ENCODE measurements around the gene ORC3. TPM values are rescaled to one million over a fixed set of nuclear protein-coding genes. Genes with fewer than 3 reads are reported as not detected.

ORC3 gene
- polyA plus RNA-seq, 1 donor (not counting 4 experiments of a cell fraction or from before 2014, with no cell fraction given): 37.4 TPM

DNA sequence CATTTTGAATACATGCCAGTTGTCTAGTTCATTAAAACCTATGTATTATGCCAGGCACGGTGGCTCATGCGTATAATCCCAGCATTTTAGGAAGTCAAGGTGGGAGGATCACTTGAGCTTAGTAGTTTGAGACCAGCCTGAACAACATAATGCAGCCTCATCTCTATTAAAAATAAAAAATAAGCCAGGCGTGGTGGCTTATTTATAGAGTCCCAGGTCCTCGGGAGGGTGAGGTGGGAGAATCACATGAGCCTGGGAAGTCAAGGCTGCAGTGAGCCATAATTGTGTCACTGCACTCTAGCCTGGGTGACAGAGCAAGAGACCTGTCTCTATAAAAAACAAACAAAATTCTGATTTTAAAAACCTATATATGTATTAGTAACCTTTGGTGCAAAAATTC, 27.5 kb downstream of the ORC3 start:
- no peak overlapping the region for H3K9ac ChIP-seq (ENCODE audit: control insufficient read depth, extremely low read depth, insufficient read depth, low read length)
- no peak overlapping the region for H3K4me3 ChIP-seq (ENCODE audit: control insufficient read depth in 2 of 3, extremely low read depth in 1 of 3, insufficient read depth in 2 of 3, low read depth in 1 of 3, low read length in 3 of 3)
- H2AFZ ChIP-seq (ENCODE audit: control insufficient read depth, low read length): no peak overlapping the region
- H3K36me3 ChIP-seq (ENCODE audit: control insufficient read depth in 2 of 2, extremely low read depth in 1 of 2, insufficient read depth in 2 of 2, low read length in 2 of 2): peaks cover 0 to 7% of the 10 kb centered on the region in 2 experiments
- FAIRE-seq: no peak
- no peaks in the 10 kb centered on the region for H3K4me1 ChIP-seq (ENCODE audit: control insufficient read depth, extremely low read depth, insufficient read depth, low read length)
- dilution Hi-C loops (cut with MboI; ENCODE audit: extremely low pct_ligation_motif_present, low sequenced_read_pairs): no loop called here
- no peaks in the 10 kb centered on the region for H3K9me3 ChIP-seq (ENCODE audit: control insufficient read depth, low read depth, low read length)
- no peak for DNase-seq (ENCODE audit: low read depth, low spot score)
- no peaks in the 10 kb centered on the region for H3K27me3 ChIP-seq (ENCODE audit: control insufficient read depth, extremely low read depth, insufficient read depth, low read length)
- TF ChIP-seq, protein P1, sequence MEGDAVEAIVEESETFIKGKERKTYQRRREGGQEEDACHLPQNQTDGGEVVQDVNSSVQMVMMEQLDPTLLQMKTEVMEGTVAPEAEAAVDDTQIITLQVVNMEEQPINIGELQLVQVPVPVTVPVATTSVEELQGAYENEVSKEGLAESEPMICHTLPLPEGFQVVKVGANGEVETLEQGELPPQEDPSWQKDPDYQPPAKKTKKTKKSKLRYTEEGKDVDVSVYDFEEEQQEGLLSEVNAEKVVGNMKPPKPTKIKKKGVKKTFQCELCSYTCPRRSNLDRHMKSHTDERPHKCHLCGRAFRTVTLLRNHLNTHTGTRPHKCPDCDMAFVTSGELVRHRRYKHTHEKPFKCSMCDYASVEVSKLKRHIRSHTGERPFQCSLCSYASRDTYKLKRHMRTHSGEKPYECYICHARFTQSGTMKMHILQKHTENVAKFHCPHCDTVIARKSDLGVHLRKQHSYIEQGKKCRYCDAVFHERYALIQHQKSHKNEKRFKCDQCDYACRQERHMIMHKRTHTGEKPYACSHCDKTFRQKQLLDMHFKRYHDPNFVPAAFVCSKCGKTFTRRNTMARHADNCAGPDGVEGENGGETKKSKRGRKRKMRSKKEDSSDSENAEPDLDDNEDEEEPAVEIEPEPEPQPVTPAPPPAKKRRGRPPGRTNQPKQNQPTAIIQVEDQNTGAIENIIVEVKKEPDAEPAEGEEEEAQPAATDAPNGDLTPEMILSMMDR (optimal IDR thresholded peaks at IDR 0.05 in 1 of 3, IDR thresholded peaks at IDR 0.05 in 1 of 3, conservative IDR thresholded peaks at IDR 0.05 in 1 of 3; ENCODE audit: extremely low read depth in 1 of 3, insufficient read depth in 2 of 3, low read length in 3 of 3): no peak
- no peak for TF ChIP-seq EZH2 (IDR thresholded peaks at IDR 0.05; ENCODE audit: low read length)
- H3K9me1 ChIP-seq (ENCODE audit: control insufficient read depth, extremely low read depth, insufficient read depth, low read length): no peaks in the 10 kb centered on the region
- H3K79me2 ChIP-seq (ENCODE audit: control insufficient read depth, insufficient read depth, low read length): no peaks in the 10 kb centered on the region
- no peaks in the 10 kb centered on the region for H4K20me1 ChIP-seq (ENCODE audit: control insufficient read depth, extremely low read depth, insufficient read depth, low read length)
- H3K27ac ChIP-seq (ENCODE audit: control insufficient read depth, insufficient read depth, low read length): no peak overlapping the region
- H3K4me2 ChIP-seq (ENCODE audit: control insufficient read depth, extremely low read depth, insufficient read depth, low read depth, low read length): no peak overlapping the region

DNA sequence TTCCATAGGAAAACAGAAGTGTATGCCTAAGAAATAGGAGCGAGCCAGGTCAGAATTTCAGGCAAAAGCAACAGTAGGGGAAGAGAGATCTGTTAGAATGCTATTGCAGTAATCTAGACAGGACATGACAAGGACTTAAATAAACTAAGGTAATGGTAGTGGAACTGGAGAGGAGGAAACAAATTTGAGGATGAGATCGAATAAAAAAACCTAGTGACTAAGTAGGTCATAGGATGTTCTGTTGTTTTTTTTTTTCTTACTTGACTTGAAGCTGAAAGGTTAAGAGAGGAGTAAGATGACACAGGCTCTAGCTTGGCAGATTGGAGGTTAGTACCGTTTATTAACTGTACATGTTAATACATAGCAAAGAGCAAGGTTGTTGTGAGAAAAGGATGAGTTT, 28.6 kb downstream of the ORC3 start:
- DNase-seq (ENCODE audit: low read depth, low spot score): no peak
- Histone ChIP-seq H3K9me3 (ENCODE audit: control insufficient read depth, low read depth, low read length) (no peaks in the 10 kb centered on the region), H3K79me2 (ENCODE audit: control insufficient read depth, insufficient read depth, low read length) (no peaks in the 10 kb centered on the region), H3K9me1 (ENCODE audit: control insufficient read depth, extremely low read depth, insufficient read depth, low read length) (no peaks in the 10 kb centered on the region), H3K4me3 (ENCODE audit: control insufficient read depth in 2 of 3, extremely low read depth in 1 of 3, insufficient read depth in 2 of 3, low read depth in 1 of 3, low read length in 3 of 3) (no peak overlapping the region), H3K27me3 (ENCODE audit: control insufficient read depth, extremely low read depth, insufficient read depth, low read length) (no peaks in the 10 kb centered on the region), H3K4me1 (ENCODE audit: control insufficient read depth, extremely low read depth, insufficient read depth, low read length) (no peaks in the 10 kb centered on the region), H3K36me3 (ENCODE audit: control insufficient read depth in 2 of 2, extremely low read depth in 1 of 2, insufficient read depth in 2 of 2, low read length in 2 of 2) (peaks cover 0 to 6% of the 10 kb centered on the region in 2 experiments), H3K9ac (ENCODE audit: control insufficient read depth, extremely low read depth, insufficient read depth, low read length) (no peak overlapping the region), H3K4me2 (ENCODE audit: control insufficient read depth, extremely low read depth, insufficient read depth, low read depth, low read length) (no peak overlapping the region), H4K20me1 (ENCODE audit: control insufficient read depth, extremely low read depth, insufficient read depth, low read length) (no peaks in the 10 kb centered on the region), H3K27ac (ENCODE audit: control insufficient read depth, insufficient read depth, low read length) (no peak overlapping the region), H2AFZ (ENCODE audit: control insufficient read depth, low read length) (no peak overlapping the region)
- no peak for TF ChIP-seq EZH2 (IDR thresholded peaks at IDR 0.05; ENCODE audit: low read length)
- TF ChIP-seq, protein P1 (optimal IDR thresholded peaks at IDR 0.05 in 1 of 3, IDR thresholded peaks at IDR 0.05 in 1 of 3, conservative IDR thresholded peaks at IDR 0.05 in 1 of 3; ENCODE audit: extremely low read depth in 1 of 3, insufficient read depth in 2 of 3, low read length in 3 of 3): no peak
- no peak for FAIRE-seq
- dilution Hi-C loops (cut with MboI; ENCODE audit: extremely low pct_ligation_motif_present, low sequenced_read_pairs): no loop called here

All from keratinocyte (primary cell).